Common myeloid progenitor, CD34-positive (primary cell): ENCODE data around the gene SMIM35.
A peak's percentile ranks its signal among the peaks of the same experiment; 100 is the strongest.
"Not testable (repeated sequence)": the region's sequence is repeated elsewhere in the genome, so short reads cannot be mapped to it uniquely, and the experiment has no call there.

Source experiments
- CTCF ChIA-PET: fragments of 350-600 bp; sonication (Branson Sonifier 250); formaldehyde crosslinking; loops from one replicate; lab custom pipeline; 2021; ENCODE audit warnings: antibody characterized with exemption; lab: Charles Lee
- POLR2A ChIA-PET: fragments of 350-600 bp; sonication (Branson Sonifier 250); formaldehyde crosslinking; loops from one replicate; lab custom pipeline; 2021; ENCODE audit warnings: antibody characterized with exemption; lab: Charles Lee
- DNase-seq, 3 donors: peaks; one replicate each; pipeline versions ENCODE4 v3.0.0 to v3.0.0-alpha.2; 2013
- H3K27ac ChIP-seq, 2 experiments: 1 replicate in 1 of 2; 2 replicates in 1 of 2; pipeline ENCODE4 v1.7.0; 2013; ENCODE audit warnings: inconsistent platforms in 2 of 2, low read length in 2 of 2, mild to moderate bottlenecking in 2 of 2, low read depth in 1 of 2, moderate library complexity in 1 of 2; ENCODE audit not compliant: severe bottlenecking in 2 of 2, insufficient read depth in 1 of 2, poor library complexity in 1 of 2
- H3K27me3 ChIP-seq, 5 experiments: replicated peaks in 2 of 5; 1 replicate in 3 of 5; 2 replicates in 2 of 5; pipeline versions ENCODE4 v1.6.1 to v1.7.0; 2013; ENCODE audit warnings: low read length in 4 of 5, mild to moderate bottlenecking in 2 of 5, moderate library complexity in 2 of 5, inconsistent platforms in 1 of 5; ENCODE audit not compliant: insufficient read depth in 5 of 5, control insufficient read depth in 4 of 5
- H3K36me3 ChIP-seq, 4 experiments: 1 replicate in 2 of 4; 2 replicates in 2 of 4; pipeline versions ENCODE4 v1.6.1 to v1.7.0; 2013; ENCODE audit warnings: low read length in 3 of 4, control low read depth in 1 of 4, mild to moderate bottlenecking in 1 of 4; ENCODE audit not compliant: control insufficient read depth in 4 of 4, insufficient read depth in 4 of 4
- H3K4me1 ChIP-seq, 4 experiments: 1 replicate in 3 of 4; 2 replicates in 1 of 4; pipeline versions ENCODE4 v1.6.1 to v1.7.1; 2013; ENCODE audit warnings: low read length in 3 of 4, mild to moderate bottlenecking in 3 of 4, control low read depth in 1 of 4, inconsistent platforms in 1 of 4, moderate library complexity in 1 of 4; ENCODE audit not compliant: control insufficient read depth in 4 of 4, insufficient read depth in 4 of 4; ENCODE audit errors: control extremely low read depth in 1 of 4
- H3K4me3 ChIP-seq, 7 experiments: 1 replicate in 4 of 7; 2 replicates in 3 of 7; pipeline versions ENCODE4 v1.5.1 to v1.7.0; 2013; ENCODE audit warnings: mild to moderate bottlenecking in 7 of 7, low read length in 6 of 7, moderate library complexity in 6 of 7, inconsistent platforms in 2 of 7, low read depth in 2 of 7, control low read depth in 1 of 7; ENCODE audit not compliant: insufficient read depth in 4 of 7, control insufficient read depth in 1 of 7; ENCODE audit errors: extremely low read depth in 1 of 7
- H3K9me3 ChIP-seq, 5 experiments: 1 replicate in 4 of 5; 2 replicates in 1 of 5; pipeline versions ENCODE4 v1.6.1 to v1.7.1; 2013; ENCODE audit warnings: low read length in 4 of 5, mild to moderate bottlenecking in 2 of 5, inconsistent platforms in 1 of 5, low read depth in 1 of 5, moderate library complexity in 1 of 5; ENCODE audit not compliant: control insufficient read depth in 4 of 5, insufficient read depth in 2 of 5; ENCODE audit errors: control extremely low read depth in 1 of 5
- WGBS: methylation state at CpG from one replicate; pipeline ENCODE4 v1.1.5; 2013; ENCODE audit not compliant: insufficient coverage; 5-methylcytosine and 5-hydroxymethylcytosine counted together

The SMIM35 gene

DNA sequence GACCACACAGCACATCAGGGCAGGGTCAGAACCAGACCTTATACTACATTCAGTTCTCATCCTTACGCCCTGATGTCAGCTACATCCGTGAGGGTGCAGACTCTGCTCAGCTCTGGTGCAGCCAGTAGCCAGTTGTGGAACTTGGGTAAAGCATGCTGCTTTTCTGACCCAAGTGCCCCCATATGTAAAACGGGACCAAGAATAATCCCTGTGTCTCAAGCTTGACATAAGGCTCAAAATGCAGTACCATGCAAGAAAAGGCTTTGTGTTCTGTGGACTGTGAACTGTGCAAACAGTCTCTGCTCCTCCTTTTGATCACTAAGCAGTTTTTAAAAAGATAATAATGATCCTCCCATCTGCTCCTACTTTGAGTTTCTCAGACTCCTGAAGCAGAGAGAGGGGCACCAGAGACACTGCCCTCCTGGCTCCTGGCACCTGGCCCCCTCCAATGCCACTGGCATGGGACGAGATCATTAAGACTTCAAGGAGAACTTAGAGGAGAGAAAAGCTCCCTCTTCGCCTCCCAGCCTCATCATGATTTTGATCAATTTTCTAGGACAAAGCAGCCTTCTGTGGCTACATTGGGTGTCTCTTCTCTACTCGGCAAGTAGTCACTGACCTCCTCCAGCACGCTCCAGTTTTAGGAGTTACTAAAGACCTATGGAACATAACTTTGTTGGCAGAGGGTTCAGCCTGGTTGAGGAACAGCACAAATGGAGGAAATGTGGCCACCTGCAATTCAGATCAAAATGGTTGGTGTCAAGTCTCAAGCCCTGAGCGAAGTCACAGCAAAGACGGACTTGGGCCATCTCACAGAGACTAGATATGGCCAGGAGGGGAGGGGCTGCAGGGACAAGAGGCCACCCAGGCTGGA is 76.7 kb downstream of the SMIM35 start:
- peaks cover 16 to 87% (median 74%) of the 10 kb centered on the region in 4 experiments for H3K4me1 ChIP-seq
- WGBS, result 89% methylated on average over 7 of the region's 9 CpGs
- no peak for DNase-seq
- H3K36me3 ChIP-seq, result no peaks in the 10 kb centered on the region
- H3K4me3 ChIP-seq, result no peak overlapping the region
- H3K27me3 ChIP-seq, result no peaks in the 10 kb centered on the region
- peak overlapping the region in 1 of 2 experiments; percentile 67 for H3K27ac ChIP-seq
- ChIA-PET CTCF (interaction anchor here (0.9 to 1.3 kb wide), 3 partner anchors 13 to 59 kb away, joined by 3 to 4 read pairs (median 4); no protein-coding TSS in a partner anchor), POLR2A (no interaction called here)
- H3K9me3 ChIP-seq, result no peaks in the 10 kb centered on the region

DNA sequence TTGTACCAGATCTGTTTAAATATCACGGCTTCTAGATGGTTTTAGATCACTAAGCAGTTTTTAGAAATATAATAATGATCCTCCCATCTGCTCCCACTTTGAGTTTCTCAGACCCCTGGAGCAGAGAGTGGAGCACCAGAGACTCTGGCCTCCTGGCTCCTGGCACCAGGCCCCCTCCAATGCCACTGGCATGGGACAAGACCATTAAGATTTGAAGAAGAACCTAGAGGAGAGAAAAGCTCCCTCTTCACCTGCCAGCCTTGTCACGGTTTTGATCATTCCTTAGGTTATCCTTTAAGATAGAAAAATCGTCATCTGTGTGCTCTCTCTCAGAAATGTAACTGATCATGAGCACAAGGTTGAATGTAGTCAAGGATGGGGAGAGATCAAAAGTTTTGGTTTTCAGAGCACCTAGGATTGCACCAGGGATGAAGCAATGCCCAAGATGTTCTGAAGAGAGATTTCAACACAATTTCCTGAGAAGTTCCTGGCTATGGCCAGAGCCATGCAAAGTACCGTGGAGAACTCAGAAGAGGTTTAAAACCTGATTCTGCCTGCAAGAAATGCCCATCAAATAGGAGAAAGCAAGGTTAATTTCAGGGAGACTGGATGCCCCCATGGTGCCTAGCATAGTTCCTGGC is 78.4 kb downstream of the SMIM35 start:
- Histone ChIP-seq H3K27ac (peak overlapping the region in 1 of 2 experiments; percentile 40), H3K4me3 (peak overlapping the region in 1 of 7 experiments; percentile 42), H3K9me3 (no peaks in the 10 kb centered on the region), H3K4me1 (peaks cover 14 to 74% (median 62%) of the 10 kb centered on the region in 4 experiments), H3K27me3 (no peaks in the 10 kb centered on the region), H3K36me3 (no peaks in the 10 kb centered on the region)
- ChIA-PET POLR2A (no interaction called here), CTCF (interaction anchor here (1.0 kb wide), 1 partner anchor 61 kb away, joined by 4 read pairs; no protein-coding TSS in a partner anchor)
- 48% methylated on average over 2 of the region's 4 CpGs for WGBS
- DNase-seq, result no peak

DNA sequence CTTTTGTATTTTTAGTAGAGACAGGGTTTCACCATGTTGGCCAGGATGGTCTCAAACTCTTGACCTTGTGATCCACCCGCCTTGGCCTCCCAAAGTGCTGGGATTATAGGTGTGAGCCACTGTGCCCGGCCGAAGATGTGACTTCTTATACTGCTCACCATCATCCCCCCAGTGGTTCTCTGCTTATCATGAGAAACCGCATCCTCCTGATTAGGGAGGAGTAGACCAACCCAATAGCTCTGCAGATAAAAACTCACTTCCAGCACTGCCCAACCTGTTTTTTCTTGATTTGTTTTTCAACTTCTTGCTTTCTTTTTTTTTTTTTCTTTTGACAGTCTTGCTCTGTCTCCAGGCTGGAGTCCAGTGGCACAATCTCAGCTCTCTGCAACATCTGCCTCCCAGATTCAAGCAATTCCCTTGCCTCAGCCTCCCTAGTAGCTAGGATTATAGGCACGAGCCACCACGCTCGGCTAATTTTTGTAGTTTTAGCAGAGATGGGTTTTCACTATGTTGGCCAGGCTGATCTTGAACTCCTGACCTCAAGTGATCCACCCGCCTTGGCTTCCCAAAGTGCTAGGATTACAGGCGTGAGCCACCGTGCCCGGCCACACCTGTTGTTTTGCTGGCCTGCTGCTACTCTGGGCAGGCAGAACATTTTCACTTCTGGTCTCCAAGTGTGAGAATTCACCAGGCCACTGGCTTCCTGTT is 79.0 kb downstream of the SMIM35 start:
- H3K4me3 ChIP-seq, H3K9me3 ChIP-seq, H3K36me3 ChIP-seq, POLR2A ChIA-PET, H3K27me3 ChIP-seq: not testable (repeated sequence)
- WGBS, result 55% methylated on average over 10 of the region's 11 CpGs
- Histone ChIP-seq H3K27ac (peak overlapping the region in 1 of 2 experiments; percentile 40), H3K4me1 (peaks cover 18 to 74% (median 62%) of the 10 kb centered on the region in 4 experiments)
- peak in 2 of 3 donors; percentile 61 to 64 for DNase-seq
- CTCF ChIA-PET, result interaction anchor here (0.8 to 1.5 kb wide), 2 partner anchors 10 to 14 kb away, joined by 5 to 6 read pairs; no protein-coding TSS in a partner anchor

DNA sequence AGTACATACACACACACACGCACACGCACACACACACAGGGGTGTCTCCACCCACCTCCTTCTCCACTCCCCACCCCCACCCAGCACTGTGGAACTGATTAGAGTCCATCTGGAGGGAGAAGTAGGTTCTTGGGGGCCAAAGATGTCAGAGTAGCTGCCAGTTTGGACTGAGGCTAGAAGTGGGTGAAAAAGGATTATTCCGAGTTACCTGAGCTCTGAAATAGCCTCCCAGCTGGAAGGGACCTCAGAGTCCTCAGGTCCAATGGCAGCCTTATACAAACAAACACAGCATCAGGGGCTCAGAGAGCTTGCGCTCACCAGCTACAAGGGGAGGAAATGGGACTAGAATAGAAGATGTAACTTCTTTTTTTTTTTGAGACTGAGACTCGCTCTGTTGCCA is 79.7 kb downstream of the SMIM35 start:
- H3K4me1 ChIP-seq, result peaks cover 19 to 74% (median 62%) of the 10 kb centered on the region in 4 experiments

DNA sequence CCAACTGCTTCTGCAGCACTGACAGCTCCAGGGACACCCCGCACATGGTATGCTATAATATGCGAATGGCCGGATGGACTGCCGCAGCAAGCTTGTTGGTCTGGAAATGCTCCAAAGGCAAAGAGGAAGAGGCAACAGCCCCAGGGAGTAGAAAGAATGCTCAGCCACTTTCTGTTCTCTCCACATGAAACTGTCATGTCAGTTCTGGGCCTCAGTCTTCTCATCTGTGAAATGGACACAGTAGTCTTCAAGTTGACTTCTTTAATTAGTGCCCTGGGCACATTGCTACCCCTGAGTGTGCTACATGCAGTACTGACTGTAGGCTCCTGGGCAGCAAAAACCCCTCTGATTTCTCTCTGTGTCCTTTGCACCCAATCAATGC is 80.6 kb downstream of the SMIM35 start:
- Histone ChIP-seq H3K27ac (no peak overlapping the region), H3K36me3 (no peaks in the 10 kb centered on the region), H3K4me3 (no peak overlapping the region), H3K9me3 (no peaks in the 10 kb centered on the region), H3K4me1 (peaks cover 14 to 74% (median 61%) of the 10 kb centered on the region in 4 experiments), H3K27me3 (no peaks in the 10 kb centered on the region)
- POLR2A ChIA-PET, result no interaction called here
- CTCF ChIA-PET, result interaction anchor here (1.5 kb wide), 2 partner anchors 9 kb away, joined by 3 to 6 read pairs; no protein-coding TSS in a partner anchor
- WGBS, result 93% methylated on average over 2 of the region's 4 CpGs
- DNase-seq, result no peak

More for the DNA sequence above, 79.7 kb downstream of the SMIM35 start:
- DNase-seq, result no peak
- Histone ChIP-seq H3K9me3 (no peaks in the 10 kb centered on the region), H3K27ac (no peak overlapping the region), H3K4me3 (no peak overlapping the region), H3K36me3 (no peaks in the 10 kb centered on the region), H3K27me3 (no peaks in the 10 kb centered on the region)
- CTCF ChIA-PET, result interaction anchor here (0.8 to 1.5 kb wide), 3 partner anchors 10 to 56 kb away, joined by 4 to 6 read pairs (median 5); no protein-coding TSS in a partner anchor
- WGBS, result 100% methylated on average over 1 of the region's 5 CpGs
- POLR2A ChIA-PET, result no interaction called here

DNA sequence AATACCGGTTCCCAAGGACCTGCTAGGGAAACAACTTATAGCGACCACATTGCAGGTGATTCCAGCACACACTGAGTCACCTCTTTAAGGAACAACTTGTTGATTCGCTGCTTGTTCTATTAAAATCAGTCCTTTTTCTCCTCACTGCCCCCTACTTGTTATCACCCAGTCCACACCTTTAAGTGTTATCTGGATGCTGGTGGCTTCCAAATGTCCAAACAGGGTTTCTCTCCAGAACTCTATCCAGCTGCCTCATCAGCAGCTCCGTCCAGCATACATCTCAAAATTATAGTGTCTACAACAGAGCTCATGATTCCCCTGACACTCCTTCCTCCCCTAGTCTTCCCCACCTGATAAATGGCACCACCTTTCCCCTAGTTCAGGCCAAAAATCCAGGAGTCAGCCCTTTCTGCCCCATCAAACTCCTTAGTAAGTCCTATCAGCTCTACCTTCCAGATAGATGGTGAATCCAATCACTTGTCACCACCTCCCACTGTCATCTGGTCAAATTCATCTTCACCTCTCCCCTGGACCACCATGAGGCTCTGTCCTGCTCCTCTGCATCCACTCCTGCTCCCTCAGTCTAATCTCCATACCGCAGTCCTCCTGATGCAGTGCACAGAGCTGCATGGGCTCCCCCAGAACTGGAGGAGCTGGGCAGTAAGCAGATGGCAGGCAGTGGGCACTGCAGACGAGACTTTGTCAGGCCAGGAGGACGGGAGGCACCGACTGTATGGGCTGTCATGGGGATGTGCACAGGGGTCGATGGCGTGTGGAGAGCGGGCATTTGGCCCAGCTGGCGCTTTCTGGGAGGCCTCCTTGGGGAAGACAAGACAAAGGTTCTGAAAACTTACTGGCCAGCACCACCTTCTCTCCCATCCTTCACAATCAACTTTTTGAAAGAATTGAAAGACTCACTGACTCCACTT is 81.3 kb downstream of the SMIM35 start:
- H3K27ac ChIP-seq, result no peak overlapping the region
- WGBS, result 98% methylated on average over 10 of the region's 12 CpGs
- H3K4me3 ChIP-seq, result no peak overlapping the region
- POLR2A ChIA-PET, result no interaction called here
- H3K9me3 ChIP-seq, result no peaks in the 10 kb centered on the region
- DNase-seq, result no peak
- CTCF ChIA-PET, result interaction anchor here (0.7 to 1.6 kb wide), 7 partner anchors 10 to 184 kb away, joined by 3 to 5 read pairs (median 3); partner anchors contain the start of gene IL10RA
- no peaks in the 10 kb centered on the region for H3K36me3 ChIP-seq
- H3K4me1 ChIP-seq, result peaks cover 14 to 72% (median 54%) of the 10 kb centered on the region in 4 experiments
- no peaks in the 10 kb centered on the region for H3K27me3 ChIP-seq
